Fibroblast of skin of back (primary cell): ENCODE results near the gene SLC2A2. TPM values are rescaled to one million over a fixed set of nuclear protein-coding genes. Genes with fewer than 3 reads are reported as not detected.
A peak's percentile ranks its signal among the peaks of the same experiment; 100 is the strongest.

Experiments used
- DNase-seq: peaks from one replicate; pipeline ENCODE4 v3.0.0-alpha.2; 2013
- polyA plus RNA-seq, 2 experiments: library from polyadenylated mRNA; unstranded; fragments of 120-200 nt; gene quantifications; one replicate each; pipeline ENCODE4 v1.2.1, GENCODE V29; 2013; ENCODE audit not compliant: insufficient read length in 2 of 2

The SLC2A2 gene
- polyA plus RNA-seq (2013, experiment 1 of 2; ENCODE audit: insufficient read length), result not detected
- not detected for polyA plus RNA-seq (2013, experiment 2 of 2; ENCODE audit: insufficient read length)

- DNase-seq, result no peak
Observed at GRCh38 chr3:171026597-171027293, at the start of gene SLC2A2. Gene SLC2A2 (minus strand): TSS chr3:171026720. CDS start chr3:171026670, 50 bp downstream.

DNA sequence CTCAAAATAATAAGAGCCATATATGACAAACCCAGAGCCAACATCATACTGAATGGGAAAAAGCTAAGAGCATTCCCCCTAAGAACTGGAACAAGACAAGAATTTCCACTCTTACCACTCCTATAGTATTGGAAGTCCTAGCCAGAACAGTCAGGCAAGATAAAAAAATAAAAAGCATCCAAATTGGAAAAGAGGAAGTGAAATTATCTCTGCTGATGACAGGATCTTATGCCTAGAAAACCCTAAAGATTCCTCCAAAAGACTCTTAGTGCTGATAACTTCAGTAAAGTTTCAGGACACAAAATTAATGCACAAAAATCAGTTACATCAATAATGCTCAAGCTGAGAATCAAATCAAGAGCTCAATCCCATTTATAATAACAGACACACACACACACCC, 45.9 kb upstream of the SLC2A2 start:
- DNase-seq, result no peak

DNA sequence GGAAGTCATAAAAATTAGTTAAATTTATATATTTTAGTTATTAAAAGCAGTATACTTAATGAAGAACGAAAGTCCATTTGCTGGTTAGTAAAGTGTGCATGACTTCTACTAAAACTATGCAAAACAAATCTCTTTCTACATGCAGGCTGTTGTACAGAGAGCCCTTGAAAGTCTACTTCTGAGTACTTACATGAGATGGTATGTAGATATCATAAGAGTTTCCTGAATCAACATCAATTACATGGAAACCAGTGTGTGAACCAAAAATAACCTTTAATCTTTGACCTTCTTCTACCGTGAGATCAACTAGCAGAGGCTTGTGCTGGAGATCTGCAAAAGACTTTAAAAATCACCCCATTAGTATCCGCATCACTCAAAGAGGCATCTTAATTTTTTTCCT, 42.1 kb upstream of the SLC2A2 start:
- DNase-seq, result no peak

DNA sequence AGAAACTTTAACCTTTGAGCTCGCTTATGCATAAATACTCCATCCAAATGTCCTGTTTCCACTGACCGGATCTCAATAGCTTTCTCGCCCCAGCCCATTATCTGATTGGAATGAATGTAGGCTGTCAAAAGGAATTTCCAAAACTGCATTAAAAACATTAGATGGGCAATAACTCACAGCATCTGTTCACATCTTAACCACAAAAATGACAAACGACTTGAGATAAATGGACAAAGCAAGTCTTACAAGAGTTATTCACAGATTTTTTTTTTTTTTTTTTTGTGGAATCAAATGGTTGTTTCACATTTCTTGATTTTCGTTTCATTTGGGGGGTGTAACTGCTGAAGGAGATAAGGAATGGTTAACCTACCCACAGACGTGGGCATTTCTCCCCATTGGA, 39.7 kb upstream of the SLC2A2 start:
- no peak for DNase-seq

- no peak for DNase-seq
Observed at GRCh38 chr3:171065732-171066131, 39.2 kb upstream of the SLC2A2 start.

DNA sequence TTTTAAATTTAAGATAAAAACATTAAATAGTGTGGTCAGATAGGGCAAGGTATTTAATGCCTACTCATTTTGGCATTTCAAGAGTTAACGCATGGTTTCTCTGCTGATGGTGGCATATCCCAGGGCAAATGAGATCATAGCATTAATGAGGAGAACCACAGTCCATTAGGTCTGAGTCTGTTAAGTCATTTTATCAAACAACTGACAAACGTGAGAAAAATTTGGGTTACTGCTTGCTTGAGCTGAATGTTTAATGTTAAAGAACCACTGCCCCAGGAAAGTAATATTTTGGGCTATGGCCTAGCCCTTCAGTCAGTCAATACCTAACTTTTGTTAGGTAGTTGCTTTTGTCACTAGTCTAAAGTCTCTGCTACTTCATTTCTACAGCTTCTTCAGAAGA, 37.9 kb upstream of the SLC2A2 start:
- no peak for DNase-seq

DNA sequence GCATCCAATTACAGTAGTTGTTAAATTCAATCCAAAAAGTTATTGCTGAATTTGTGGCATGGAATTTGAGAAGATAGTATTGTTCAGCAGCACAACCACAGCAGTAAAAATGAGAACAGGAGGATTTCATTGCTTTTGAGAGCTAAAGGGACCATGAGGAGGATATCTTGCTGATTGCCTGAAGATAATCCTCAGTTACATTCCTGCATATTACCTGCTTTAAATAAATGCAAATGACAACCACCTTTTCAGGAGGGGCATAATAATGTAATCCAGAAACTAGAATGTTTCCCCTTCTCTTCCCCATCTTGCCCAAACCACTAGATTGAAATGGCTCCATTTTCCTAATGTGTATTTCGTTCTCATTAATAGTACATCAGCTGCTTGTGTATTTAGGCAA, 35.2 kb upstream of the SLC2A2 start:
- no peak for DNase-seq

- DNase-seq, result no peak
Observed at GRCh38 chr3:171059978-171060377, 33.5 kb upstream of the SLC2A2 start.

GRCh38 chr3:171058873-171059603, 32.5 kb upstream of the SLC2A2 start:
- DNase-seq, result no peak

DNA sequence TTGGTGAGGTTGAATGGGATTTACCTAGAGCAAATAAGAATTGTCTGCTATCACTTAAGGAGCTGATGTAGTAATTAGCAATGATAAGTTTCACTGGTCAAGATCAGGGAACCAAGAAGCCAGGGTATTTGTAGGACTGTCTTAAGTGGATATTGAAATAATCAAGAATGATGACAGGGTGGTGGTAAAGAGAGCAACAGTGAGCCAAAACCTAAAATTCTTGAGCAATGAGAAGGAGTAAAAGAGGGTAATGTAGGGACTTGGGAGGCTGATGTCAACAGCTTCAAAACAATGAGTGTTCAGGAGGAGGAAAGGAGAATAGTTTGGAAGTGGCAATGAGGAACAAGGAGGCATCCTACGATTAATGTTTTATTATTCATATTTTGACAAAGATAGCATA, 31.5 kb upstream of the SLC2A2 start:
- peak; percentile 53 for DNase-seq

GRCh38 chr3:171057072-171057471, 30.6 kb upstream of the SLC2A2 start:
- no peak for DNase-seq

GRCh38 chr3:171056528-171056927, 30.0 kb upstream of the SLC2A2 start:
- no peak for DNase-seq

DNA sequence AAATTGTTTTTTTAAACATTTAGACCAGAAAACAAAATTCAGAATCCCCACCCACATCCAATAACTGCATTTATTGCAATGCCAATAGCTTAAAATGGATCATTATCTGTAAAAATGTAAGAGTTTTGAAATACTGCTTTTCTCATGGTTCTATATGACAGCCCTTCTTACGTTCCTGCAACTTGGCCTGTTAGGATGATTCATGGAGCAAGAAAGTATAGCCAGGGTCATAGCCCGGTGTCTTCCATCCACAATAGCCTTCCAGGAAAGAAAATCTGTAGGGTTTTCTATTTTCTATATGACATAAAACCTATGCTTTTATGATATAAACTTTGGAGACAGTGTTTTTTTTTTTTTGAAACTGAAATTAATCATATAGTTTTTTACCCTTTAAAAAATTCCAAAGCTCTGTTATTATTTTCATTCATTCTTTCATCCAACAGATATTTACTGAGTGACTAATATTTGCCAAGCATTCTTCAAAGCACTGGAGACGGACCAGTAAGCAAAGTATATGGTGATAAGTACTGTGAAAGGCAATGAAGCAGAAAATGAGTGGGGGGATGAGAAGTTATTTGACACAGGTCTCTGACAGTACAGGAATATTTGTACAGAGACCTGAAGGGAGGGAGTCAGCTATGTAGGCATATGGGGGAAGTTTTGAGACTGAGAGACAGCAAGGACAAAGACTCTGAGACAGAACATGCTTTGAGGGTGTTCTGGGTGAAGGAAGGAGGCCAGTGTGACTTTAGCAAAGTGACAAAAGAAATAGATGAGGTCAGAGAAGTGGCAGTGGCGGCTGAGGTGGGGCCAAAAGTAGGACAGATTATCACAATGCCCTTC, 29.0 kb upstream of the SLC2A2 start:
- peak; percentile 78 for DNase-seq

DNA sequence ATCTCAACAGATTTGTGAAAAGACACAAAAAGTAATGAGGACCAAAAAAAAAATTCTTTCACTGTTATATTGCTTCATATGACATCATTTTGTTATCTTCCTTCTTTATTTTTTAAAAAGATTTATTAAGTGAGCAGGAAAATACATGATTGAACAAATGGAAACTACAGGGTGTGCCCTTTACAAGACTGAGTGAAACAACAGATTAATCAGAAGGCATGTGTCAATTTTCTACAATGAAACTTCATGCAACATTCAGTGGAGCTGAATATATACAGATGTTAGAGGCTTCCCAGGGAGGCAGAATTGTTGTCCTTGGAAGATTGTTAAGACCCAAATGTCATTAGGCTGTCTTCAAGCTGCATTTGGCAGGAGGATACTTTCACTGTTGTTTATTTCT, 28.4 kb upstream of the SLC2A2 start:
- DNase-seq, result no peak

DNA sequence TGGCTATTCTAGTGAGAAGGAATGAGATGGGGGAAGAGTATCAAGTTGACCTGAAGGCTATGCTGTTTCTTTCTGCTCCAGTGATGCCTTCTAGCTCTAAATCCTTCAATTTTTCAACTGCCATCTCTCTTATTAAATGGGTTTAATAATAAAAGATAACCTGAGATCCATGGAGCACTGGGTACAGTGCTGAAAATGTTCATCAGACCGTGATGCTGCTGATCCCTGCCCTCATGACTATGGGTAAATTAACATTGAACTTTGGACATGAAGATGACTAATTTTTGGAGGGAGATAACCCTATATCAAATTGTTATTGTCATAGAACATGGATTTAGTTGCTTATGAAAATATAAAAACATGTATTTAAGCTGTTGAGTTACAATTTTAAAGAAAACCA, 27.7 kb upstream of the SLC2A2 start:
- no peak for DNase-seq

- DNase-seq, result peak; percentile 64
Observed at GRCh38 chr3:171049861-171050444, 23.4 kb upstream of the SLC2A2 start.

GRCh38 chr3:171046760-171047159, 20.2 kb upstream of the SLC2A2 start:
- no peak for DNase-seq

- peak; percentile 53 for DNase-seq
Observed at GRCh38 chr3:171044835-171045793, 18.6 kb upstream of the SLC2A2 start.

DNA sequence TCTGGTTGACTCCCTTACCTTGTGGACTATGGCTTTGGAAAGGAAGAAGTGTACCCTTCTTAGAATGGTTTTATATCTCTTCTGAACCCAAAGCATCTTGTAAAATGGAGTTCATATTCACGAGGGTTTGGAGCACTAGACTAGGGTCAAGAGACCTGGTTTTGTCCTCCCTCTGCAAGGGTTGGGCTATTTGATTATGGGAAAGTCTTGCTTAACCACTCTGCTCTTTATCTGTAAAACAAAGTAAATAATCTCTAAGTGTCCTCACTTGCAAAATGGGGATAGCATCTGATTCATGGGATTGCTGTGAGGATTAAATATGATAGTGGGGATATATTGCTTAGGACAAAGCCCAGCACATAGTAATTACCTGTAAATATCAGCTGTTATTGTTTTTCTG, 17.9 kb upstream of the SLC2A2 start:
- no peak for DNase-seq

- no peak for DNase-seq
Observed at GRCh38 chr3:171039674-171040073, 13.2 kb upstream of the SLC2A2 start.

DNA sequence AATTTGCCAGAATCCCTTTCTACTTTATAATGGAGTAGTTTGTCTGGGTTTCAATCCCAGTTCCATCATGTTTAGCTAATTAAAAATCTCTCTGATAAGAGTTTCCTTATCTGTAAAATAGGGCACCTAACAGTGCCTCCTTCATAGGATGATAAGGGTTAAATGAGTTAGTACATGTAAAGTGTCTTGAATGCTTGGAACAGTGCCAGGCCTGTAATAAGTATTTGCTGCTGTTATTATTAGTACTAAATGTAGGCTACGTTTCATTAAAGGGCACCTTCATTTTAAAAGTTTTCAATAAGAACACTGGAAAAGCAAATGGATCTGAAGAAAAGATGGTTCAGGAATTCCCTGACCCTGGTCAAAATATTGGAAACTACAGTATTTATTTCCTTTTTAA, 11.8 kb upstream of the SLC2A2 start:
- no peak for DNase-seq
